GM06990 (cell line): Measurements from ENCODE around the gene NLRC3.

Source experiments
- DNase-seq: peaks from one replicate; pipeline ENCODE4 v3.0.0-alpha.2; 2011; ENCODE audit not compliant: insufficient read length; ENCODE audit errors: extremely low read depth
- H3K27me3 ChIP-seq: replicated peaks from 2 replicates; pipeline ENCODE4 v1.6.0; 2011; ENCODE audit warnings: low read length; ENCODE audit not compliant: control insufficient read depth, insufficient read depth
- H3K36me3 ChIP-seq: 2 replicates; pipeline ENCODE4 v1.5.1; 2011; ENCODE audit warnings: low read length; ENCODE audit not compliant: control insufficient read depth, insufficient read depth
- H3K4me3 ChIP-seq: replicated peaks from 2 replicates; pipeline ENCODE4 v1.5.1; 2011; ENCODE audit warnings: low read depth, mild to moderate bottlenecking, control low read depth, low read length
- CTCF ChIP-seq: IDR thresholded peaks from 2 replicates; pipeline ENCODE4 v1.5.1; 2011; ENCODE audit warnings: low read length, control low read depth, mild to moderate bottlenecking, inconsistent platforms; ENCODE audit not compliant: insufficient read depth, poor library complexity, severe bottlenecking

The NLRC3 gene

GRCh38 chr16:3596101-3596861, 19.1 kb upstream of the NLRC3 start:
- no peak for TF ChIP-seq CTCF
- H3K4me3 ChIP-seq, result no peak overlapping the region
- DNase-seq, result no peak
- peaks cover 25% of the 10 kb centered on the region for H3K36me3 ChIP-seq
- H3K27me3 ChIP-seq, result no peaks in the 10 kb centered on the region

GRCh38 chr16:3595521-3596021, 18.4 kb upstream of the NLRC3 start:
- Histone ChIP-seq H3K27me3 (no peaks in the 10 kb centered on the region), H3K36me3 (peaks cover 22% of the 10 kb centered on the region), H3K4me3 (no peak overlapping the region)
- DNase-seq, result no peak
- TF ChIP-seq CTCF, result no peak

GRCh38 chr16:3595110-3595486, 17.9 kb upstream of the NLRC3 start:
- no peak overlapping the region for H3K4me3 ChIP-seq
- no peak for TF ChIP-seq CTCF
- DNase-seq, result no peak
- H3K36me3 ChIP-seq, result peaks cover 23% of the 10 kb centered on the region
- H3K27me3 ChIP-seq, result no peaks in the 10 kb centered on the region

- H3K36me3 ChIP-seq, result peaks cover 21% of the 10 kb centered on the region
- no peak for DNase-seq
- H3K27me3 ChIP-seq, result no peaks in the 10 kb centered on the region
- no peak for TF ChIP-seq CTCF
- H3K4me3 ChIP-seq, result no peak overlapping the region
These were observed 17.3 kb upstream of the NLRC3 start for GRCh38 chr16:3594316-3595109.

GRCh38 chr16:3592559-3592958, 15.4 kb upstream of the NLRC3 start:
- peaks cover 19% of the 10 kb centered on the region for H3K36me3 ChIP-seq
- H3K4me3 ChIP-seq, result no peak overlapping the region
- no peak for DNase-seq
- no peak for TF ChIP-seq CTCF
- H3K27me3 ChIP-seq, result no peaks in the 10 kb centered on the region
